Activated CD4-positive, alpha-beta T cell treated with anti-CD3 and anti-CD28 coated beads, Interleukin-2, amount 10 ng/mL, durations not matched to agents 7 days and 5 days (primary cell): ENCODE data around the gene UBTD1. TPM values are rescaled to one million over a fixed set of nuclear protein-coding genes. Genes with fewer than 3 reads are reported as not detected.

Source experiments
- CTCF ChIA-PET: fragments of 350-600 bp; sonication (Branson Sonifier 250); formaldehyde crosslinking; loops from one replicate; lab custom pipeline; 2021; ENCODE audit warnings: antibody characterized with exemption; lab: Charles Lee
- POLR2A ChIA-PET: fragments of 350-600 bp; sonication (Branson Sonifier 250); formaldehyde crosslinking; loops from one replicate; lab custom pipeline; 2021; ENCODE audit warnings: antibody characterized with exemption; lab: Charles Lee
- DNase-seq: peaks from one replicate; pipeline ENCODE4 v3.0.0-alpha.2; 2020
- H3K27ac Mint-ChIP-seq: one replicate; pipeline ENCODE4 v1.8.0; 2021; ENCODE audit warnings: mild to moderate bottlenecking, moderate library complexity, mixed read lengths
- H3K27me3 Mint-ChIP-seq: one replicate; pipeline ENCODE4 v1.8.0; 2021; ENCODE audit warnings: mixed read lengths
- H3K36me3 Mint-ChIP-seq: one replicate; pipeline ENCODE4 v1.8.0; 2021; ENCODE audit warnings: low read depth, mixed read lengths
- H3K4me1 Mint-ChIP-seq: one replicate; pipeline ENCODE4 v1.8.0; 2021; ENCODE audit warnings: mixed read lengths
- H3K4me3 Mint-ChIP-seq: one replicate; pipeline ENCODE4 v1.8.0; 2021; ENCODE audit warnings: mild to moderate bottlenecking, moderate library complexity, mixed read lengths
- H3K9me3 Mint-ChIP-seq: one replicate; pipeline ENCODE4 v1.8.0; 2021; ENCODE audit warnings: mixed read lengths
- total RNA-seq, 2 experiments: library from RNA; stranded (reverse); gene quantifications; one replicate each; pipeline ENCODE4 v1.2.3, GENCODE V29; 2021

UBTD1 gene
- total RNA-seq, 2 experiments from 2014 or later, result 0.50 to 0.72 TPM

DNA sequence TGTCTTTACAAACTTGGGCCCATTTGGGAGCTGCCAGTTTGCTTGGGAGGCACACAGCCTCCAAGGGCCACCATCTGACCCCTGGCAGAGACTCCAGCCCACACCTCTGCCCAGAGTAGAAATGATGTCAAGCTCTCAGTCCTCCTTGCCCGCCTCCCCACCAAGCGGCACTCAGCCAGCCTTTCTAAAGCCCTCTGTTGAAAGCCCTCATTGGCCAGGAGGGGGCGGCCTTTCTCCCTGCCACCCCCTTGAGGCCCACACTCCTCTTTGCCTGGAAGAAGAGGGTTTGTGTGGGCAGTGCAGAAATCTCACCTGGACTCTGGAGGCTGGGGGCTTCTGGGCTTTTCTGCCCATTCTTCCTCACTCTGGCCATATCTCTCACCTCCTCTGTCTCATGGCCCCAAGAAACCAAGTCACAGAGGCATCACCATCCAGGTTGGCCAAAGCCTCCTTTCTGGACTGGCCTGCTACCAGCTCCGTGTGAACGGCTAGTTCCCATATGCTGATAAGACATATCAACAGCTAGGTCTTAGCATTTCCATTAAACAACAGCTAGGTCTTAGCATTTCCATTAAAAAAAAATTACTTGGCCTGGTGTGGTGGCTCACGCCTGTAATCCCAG, 36.1 kb downstream of the UBTD1 start:
- Mint-ChIP-seq H3K4me3 (no peak overlapping the region), H3K4me1 (no peaks in the 10 kb centered on the region), H3K27me3 (no peaks in the 10 kb centered on the region), H3K27ac (no peak overlapping the region), H3K9me3 (no peaks in the 10 kb centered on the region), H3K36me3 (no peaks in the 10 kb centered on the region)
- POLR2A ChIA-PET, result no interaction called here
- DNase-seq, result peak; percentile 24
- CTCF ChIA-PET, result interaction anchor here (0.7 to 2.6 kb wide), 10 partner anchors 11 to 57 kb away, joined by 3 to 13 read pairs (median 3); no protein-coding TSS in a partner anchor

DNA sequence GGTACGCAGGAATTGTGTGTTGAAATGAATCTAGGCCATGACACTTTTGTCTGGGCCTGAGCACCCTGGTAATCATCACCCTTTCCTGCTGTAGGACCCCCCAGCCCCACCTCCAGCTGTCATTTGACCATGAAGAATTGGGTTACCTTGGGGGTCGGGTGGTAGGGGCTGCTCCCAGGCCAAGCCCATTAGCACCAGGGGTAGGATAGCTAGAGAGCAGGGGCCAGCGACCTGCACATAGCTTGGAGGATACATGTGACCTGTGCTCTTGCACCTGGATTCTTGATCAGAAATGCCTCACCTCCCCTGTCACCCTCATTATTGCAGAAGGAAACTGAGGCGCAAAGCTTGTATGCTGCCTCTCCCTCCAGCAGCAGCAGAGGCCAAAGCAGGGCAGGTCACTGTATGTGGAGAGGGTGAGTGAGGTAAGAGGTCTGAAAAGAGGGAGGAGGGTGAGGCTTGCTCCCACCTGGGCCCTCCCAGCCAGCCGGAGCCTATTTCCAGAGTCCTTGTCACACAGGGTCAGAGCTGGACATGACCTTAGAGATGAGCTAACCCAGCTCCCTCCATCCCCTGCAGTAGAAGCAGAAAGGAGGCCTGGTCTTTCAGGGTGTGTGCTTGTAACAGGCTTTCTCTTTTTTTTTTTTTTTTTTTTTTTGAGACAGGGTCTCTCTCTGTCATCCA, 38.6 kb downstream of the UBTD1 start:
- no peaks in the 10 kb centered on the region for H3K36me3 Mint-ChIP-seq
- DNase-seq, result no peak
- no peaks in the 10 kb centered on the region for H3K9me3 Mint-ChIP-seq
- no peaks in the 10 kb centered on the region for H3K27me3 Mint-ChIP-seq
- ChIA-PET POLR2A (no interaction called here), CTCF (interaction anchor here (0.6 kb wide), 1 partner anchor 70 kb away, joined by 5 read pairs; no protein-coding TSS in a partner anchor)
- H3K4me3 Mint-ChIP-seq, result no peak overlapping the region
- no peak overlapping the region for H3K27ac Mint-ChIP-seq
- H3K4me1 Mint-ChIP-seq, result peaks cover 5% of the 10 kb centered on the region

DNA sequence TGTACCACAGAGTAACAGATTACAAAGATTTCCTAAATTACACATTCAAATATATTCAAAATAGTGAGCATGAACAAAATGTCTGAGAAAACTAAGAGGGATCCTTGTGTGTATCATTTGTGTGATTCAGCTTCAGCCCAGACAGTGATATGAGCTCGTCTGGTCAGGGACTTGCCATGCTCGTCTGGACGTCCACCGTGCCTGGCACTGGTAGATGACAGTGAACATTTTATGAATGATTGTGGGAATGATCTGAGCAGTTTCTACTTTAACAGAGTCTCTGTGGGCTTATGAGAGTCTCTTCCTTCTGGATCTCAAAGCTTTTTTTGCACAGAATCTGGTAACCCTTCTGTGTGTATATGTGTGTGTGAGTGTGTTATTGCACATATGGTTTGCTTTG, 39.7 kb downstream of the UBTD1 start:
- no peaks in the 10 kb centered on the region for H3K9me3 Mint-ChIP-seq
- no peaks in the 10 kb centered on the region for H3K36me3 Mint-ChIP-seq
- H3K4me3 Mint-ChIP-seq, result no peak overlapping the region
- H3K4me1 Mint-ChIP-seq, result peaks cover 14% of the 10 kb centered on the region
- ChIA-PET CTCF (interaction anchor here (2.0 kb wide), 1 partner anchor 14 kb away, joined by 6 read pairs; no protein-coding TSS in a partner anchor), POLR2A (interaction anchor here (0.6 kb wide), 1 partner anchor 613 kb away, joined by 3 read pairs; no protein-coding TSS in a partner anchor)
- no peak for DNase-seq
- H3K27ac Mint-ChIP-seq, result no peak overlapping the region
- no peaks in the 10 kb centered on the region for H3K27me3 Mint-ChIP-seq

DNA sequence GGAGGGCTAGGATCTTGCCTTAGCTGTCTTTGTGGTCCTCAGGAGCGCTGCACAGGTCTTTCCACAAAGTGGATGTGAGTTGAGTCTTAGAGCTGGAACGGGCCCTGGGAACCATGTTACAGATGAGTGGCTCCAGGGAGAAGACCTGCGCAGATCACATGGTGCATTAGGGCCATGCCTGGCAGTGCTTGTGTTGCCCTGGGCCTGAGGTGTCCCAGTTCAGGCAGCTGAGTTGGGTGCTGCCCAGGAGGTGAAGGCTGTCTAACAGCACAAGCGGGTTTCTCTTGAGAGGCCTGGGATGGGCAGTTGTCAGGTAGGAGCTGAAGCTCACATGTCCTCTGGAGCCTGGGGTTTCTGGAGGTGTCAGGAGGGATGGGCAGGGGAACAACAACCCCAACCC, 40.1 kb downstream of the UBTD1 start:
- Mint-ChIP-seq H3K4me3 (no peak overlapping the region), H3K9me3 (no peaks in the 10 kb centered on the region), H3K4me1 (peaks cover 18% of the 10 kb centered on the region), H3K27ac (no peak overlapping the region), H3K36me3 (no peaks in the 10 kb centered on the region), H3K27me3 (no peaks in the 10 kb centered on the region)
- ChIA-PET POLR2A (interaction anchor here (0.6 kb wide), 1 partner anchor 614 kb away, joined by 3 read pairs; no protein-coding TSS in a partner anchor), CTCF (interaction anchor here (0.7 to 2.0 kb wide), 3 partner anchors 13 to 73 kb away, joined by 3 to 6 read pairs (median 3); no protein-coding TSS in a partner anchor)
- no peak for DNase-seq

DNA sequence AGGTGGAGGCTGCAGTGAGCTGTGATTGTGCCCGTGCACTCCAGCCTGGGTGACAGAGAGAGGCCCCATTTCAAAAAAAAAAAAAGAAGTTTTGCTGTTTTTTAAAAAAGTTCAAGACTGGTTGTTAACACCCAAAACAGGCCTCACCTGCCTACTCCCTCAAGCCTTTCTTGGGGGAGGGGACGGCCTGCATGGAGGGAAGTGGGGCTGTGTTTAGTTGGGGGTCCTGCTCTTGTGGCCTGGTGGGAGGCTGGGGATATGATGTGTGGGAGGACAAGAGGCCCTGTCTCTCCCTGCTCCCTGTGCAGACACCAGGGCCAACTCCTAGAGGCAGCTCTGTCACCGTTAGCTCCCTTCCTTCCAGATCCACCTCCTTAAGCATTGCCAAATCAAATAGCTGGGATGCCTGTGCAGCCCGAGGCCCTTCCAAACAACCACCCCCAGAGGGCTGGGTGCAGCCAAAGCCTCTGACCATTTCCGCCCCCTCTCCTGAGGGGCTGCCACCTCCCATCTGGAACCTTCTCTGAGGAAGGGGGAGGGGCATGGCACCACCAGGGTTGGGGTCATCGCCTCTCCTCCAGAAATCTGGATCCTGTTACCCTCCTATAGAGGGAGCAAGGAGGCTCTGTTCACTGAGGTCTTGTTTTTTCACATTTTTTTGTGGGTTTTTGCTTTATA, 40.9 kb downstream of the UBTD1 start:
- no peak overlapping the region for H3K4me3 Mint-ChIP-seq
- H3K4me1 Mint-ChIP-seq, result peaks cover 18% of the 10 kb centered on the region
- no peaks in the 10 kb centered on the region for H3K9me3 Mint-ChIP-seq
- H3K36me3 Mint-ChIP-seq, result no peaks in the 10 kb centered on the region
- no peaks in the 10 kb centered on the region for H3K27me3 Mint-ChIP-seq
- H3K27ac Mint-ChIP-seq, result no peak overlapping the region
- CTCF ChIA-PET, result interaction anchor here (0.7 to 2.0 kb wide), 4 partner anchors 12 to 74 kb away, joined by 3 to 6 read pairs (median 4); no protein-coding TSS in a partner anchor
- POLR2A ChIA-PET, result no interaction called here
- DNase-seq, result no peak

DNA sequence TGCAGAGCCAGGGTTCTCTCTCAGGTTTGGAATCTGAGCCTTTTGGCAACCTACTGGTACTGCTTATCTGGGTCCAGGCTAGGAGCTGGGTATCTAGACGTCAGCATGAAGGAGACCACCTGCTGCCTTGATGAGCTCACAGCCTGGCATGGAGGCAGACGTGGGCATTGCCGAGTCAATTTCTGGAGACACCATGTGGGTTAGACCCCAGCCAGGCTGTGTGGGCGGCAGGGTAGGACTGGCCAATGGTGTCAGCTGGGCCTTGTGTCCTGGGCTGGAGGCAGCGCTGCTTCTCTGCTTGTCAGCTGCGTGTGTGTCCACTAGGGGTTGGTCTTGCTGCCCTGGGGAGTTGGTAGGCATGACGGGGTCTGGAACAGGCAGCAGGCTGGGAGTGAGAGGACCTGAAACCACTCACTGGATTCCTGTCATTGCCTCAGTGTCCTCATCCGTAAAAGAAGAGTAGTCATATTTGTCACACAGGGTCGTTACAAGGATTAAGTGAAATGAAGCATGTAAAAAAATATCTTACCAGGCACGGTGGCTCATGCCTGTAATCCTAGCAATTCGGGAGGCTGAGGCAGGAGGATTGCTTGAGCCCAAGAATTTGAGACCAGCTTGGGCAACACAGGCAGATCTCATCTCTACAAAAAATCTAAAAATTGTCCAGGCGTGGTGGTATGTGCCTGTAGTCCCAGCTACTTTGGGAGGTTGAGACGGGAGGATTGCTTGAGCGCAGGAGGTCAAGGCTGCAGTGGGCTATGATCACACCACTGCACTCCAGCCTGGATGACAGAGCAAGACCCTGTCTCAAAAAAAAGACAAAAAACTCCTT, 42.2 kb downstream of the UBTD1 start:
- POLR2A ChIA-PET, result no interaction called here
- no peak overlapping the region for H3K27ac Mint-ChIP-seq
- CTCF ChIA-PET, result interaction anchor here (0.6 to 2.0 kb wide), 3 partner anchors 11 to 91 kb away, joined by 3 to 6 read pairs (median 5); no protein-coding TSS in a partner anchor
- H3K27me3 Mint-ChIP-seq, result no peaks in the 10 kb centered on the region
- H3K9me3 Mint-ChIP-seq, result no peaks in the 10 kb centered on the region
- no peaks in the 10 kb centered on the region for H3K36me3 Mint-ChIP-seq
- peaks cover 18% of the 10 kb centered on the region for H3K4me1 Mint-ChIP-seq
- H3K4me3 Mint-ChIP-seq, result no peak overlapping the region
- DNase-seq, result no peak

DNA sequence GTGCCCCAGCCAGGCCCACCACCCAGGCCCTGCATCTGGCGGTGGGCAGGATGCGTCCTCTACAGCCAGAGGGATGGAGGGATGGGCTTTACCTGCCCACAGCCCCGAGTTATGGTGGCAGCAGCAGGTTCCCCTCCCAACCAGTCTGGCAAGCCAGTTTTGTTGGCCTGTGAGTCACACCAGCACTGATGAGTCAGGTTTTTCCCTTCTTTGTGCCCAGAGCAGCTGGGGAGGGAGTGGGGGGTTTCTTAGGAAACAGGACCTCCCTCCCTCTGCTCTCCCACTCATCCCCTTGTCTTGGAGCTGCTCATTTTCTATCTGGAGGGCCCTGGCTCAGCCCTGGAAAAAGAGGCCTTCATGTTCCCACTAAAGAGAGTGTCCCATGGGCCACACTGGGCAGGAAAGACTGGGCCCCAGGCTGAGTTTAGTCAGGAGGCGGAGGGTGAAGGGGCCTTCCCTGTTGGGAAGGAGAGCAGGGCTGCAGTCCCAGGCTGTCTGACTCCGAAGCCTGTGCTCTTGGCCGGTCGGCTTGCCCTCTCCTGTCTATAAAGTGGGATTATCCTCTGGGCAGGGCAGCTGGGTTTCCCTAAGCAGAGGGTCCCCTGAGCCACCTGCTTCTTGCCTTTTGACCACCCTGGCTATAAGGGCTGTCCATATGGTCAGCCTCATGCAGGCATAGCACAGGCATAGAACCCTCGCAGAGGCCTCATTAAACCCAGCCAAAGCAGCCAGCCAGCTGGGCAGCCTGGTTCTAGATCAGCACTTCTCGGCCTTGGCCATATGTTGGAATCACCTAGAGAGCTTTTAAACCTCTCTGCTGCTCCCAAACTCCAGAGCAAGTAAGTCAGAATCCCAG, 43.7 kb downstream of the UBTD1 start:
- DNase-seq, result no peak
- no peaks in the 10 kb centered on the region for H3K27me3 Mint-ChIP-seq
- H3K4me1 Mint-ChIP-seq, result peaks cover 18% of the 10 kb centered on the region
- peak overlapping the region; percentile 31 for H3K27ac Mint-ChIP-seq
- CTCF ChIA-PET, result interaction anchor here (2.2 kb wide), 1 partner anchor 12 kb away, joined by 8 read pairs; no protein-coding TSS in a partner anchor
- H3K4me3 Mint-ChIP-seq, result no peak overlapping the region
- POLR2A ChIA-PET, result no interaction called here
- no peaks in the 10 kb centered on the region for H3K36me3 Mint-ChIP-seq
- H3K9me3 Mint-ChIP-seq, result no peaks in the 10 kb centered on the region

DNA sequence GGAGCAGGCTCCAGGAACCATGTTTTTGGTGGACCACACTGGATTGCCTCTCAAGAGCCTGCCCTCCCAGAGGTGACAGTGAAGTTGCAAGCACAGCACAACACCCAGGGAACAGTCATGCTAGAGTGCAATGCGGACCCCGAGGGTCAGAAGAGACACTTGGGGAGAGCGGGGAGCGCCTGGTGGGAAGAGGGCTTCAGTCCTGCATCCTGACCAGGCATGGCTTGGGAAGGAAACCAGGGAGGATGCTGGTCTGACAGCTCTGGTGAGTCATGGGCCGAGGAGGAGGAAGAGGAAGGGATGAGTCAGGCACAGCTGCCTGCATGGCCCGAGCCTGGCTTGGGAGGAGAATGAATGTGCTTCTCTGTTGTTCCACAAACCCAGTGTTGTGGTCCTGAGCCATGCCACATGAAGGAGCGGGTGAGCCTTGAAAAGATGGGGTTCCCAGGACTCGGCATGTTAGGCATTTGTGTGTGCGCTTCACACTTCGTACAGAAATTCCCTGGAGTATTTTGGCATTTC, 44.4 kb downstream of the UBTD1 start:
- no peak overlapping the region for H3K4me3 Mint-ChIP-seq
- POLR2A ChIA-PET, result no interaction called here
- DNase-seq, result peak; percentile 24
- H3K4me1 Mint-ChIP-seq, result peaks cover 18% of the 10 kb centered on the region
- CTCF ChIA-PET, result interaction anchor here (2.2 kb wide), 1 partner anchor 11 kb away, joined by 8 read pairs; no protein-coding TSS in a partner anchor
- H3K27me3 Mint-ChIP-seq, result no peaks in the 10 kb centered on the region
- no peaks in the 10 kb centered on the region for H3K36me3 Mint-ChIP-seq
- no peaks in the 10 kb centered on the region for H3K9me3 Mint-ChIP-seq
- peak overlapping the region; percentile 61 for H3K27ac Mint-ChIP-seq

DNA sequence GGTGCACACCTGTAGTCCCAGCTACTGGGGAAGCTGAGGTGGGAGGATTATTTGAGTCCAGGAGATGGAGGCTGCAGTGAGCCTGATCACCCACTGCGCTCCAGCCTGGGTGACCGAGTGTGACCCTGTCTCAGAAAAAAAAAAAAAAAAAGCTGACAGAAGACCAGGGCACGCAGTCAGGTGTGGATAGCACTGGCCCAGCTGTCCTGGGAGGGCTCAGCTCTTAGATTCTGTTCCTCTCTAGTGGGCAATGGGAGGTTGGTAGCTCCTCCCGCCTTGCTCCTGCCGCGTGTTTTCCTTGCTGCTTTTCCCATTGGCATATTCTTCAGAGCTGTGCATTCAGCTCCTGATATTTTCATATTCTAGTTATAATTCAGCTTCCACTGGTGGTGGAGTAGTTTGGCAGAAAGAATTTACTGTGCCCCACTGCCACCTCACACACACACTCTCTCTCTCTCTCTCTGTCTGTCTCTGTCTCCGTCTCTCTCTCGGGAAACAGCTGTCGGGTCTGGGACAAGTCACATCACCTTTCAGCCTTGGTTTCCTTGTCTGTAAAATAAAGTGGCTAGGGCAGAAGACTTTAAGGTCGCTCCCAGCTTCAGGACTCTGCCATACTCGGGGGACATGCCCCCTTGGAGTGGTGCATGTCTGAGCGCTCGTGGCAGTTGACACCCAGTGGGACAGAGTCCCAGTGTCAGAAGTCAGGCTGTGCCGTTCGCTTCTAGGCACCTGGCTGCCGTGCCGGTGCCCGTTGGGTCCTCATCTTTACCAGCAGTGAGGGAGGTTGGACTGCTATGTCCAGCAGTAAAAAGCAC, 47.9 kb downstream of the UBTD1 start:
- no peak overlapping the region for H3K4me3 Mint-ChIP-seq
- H3K27ac Mint-ChIP-seq, result no peak overlapping the region
- H3K27me3 Mint-ChIP-seq, result no peaks in the 10 kb centered on the region
- ChIA-PET CTCF (interaction anchor here (0.7 to 1.2 kb wide), 4 partner anchors 11 to 47 kb away, joined by 3 to 4 read pairs (median 4); no protein-coding TSS in a partner anchor), POLR2A (no interaction called here)
- no peaks in the 10 kb centered on the region for H3K36me3 Mint-ChIP-seq
- no peak for DNase-seq
- H3K9me3 Mint-ChIP-seq, result no peaks in the 10 kb centered on the region
- peaks cover 18% of the 10 kb centered on the region for H3K4me1 Mint-ChIP-seq

DNA sequence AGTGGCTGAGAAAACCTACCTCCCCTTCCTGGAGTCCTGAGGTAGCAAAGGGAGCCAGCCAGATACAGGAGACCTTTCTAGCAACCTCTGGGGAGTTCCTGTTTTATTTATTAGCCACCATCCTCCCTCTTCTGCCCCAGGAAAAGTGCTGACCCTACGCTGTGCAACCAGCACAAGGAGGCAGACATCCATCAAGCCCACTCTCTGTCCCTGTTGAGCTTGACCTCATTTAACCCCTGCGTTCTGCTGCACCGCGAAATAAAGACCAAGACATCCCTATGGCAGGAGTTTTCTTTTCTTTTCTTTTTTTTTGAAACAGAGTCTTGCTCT, 48.5 kb downstream of the UBTD1 start:
- no peak for DNase-seq
- Mint-ChIP-seq H3K4me1 (peaks cover 14% of the 10 kb centered on the region), H3K27me3 (no peaks in the 10 kb centered on the region), H3K9me3 (no peaks in the 10 kb centered on the region), H3K36me3 (no peaks in the 10 kb centered on the region), H3K27ac (no peak overlapping the region), H3K4me3 (no peak overlapping the region)
- ChIA-PET CTCF (interaction anchor here (0.6 kb wide), 1 partner anchor 204 kb away, joined by 6 read pairs; no protein-coding TSS in a partner anchor), POLR2A (no interaction called here)
